Right lobe of liver (tissue), 6 donors: ENCODE data around the gene OSBPL10. TPM values are rescaled to one million over a fixed set of nuclear protein-coding genes. Genes with fewer than 3 reads are reported as not detected.

Source experiments
- ATAC-seq, 4 donors: fragments of 200-7000 bp; cut with Tn5 transposase; one replicate each; pipeline ENCODE4 v1.9.1; 2020; ENCODE audit warnings: mild to moderate bottlenecking in 4 of 4, moderate library complexity in 4 of 4
- DNase-seq, 3 donors: peaks; one replicate each; pipeline ENCODE4 v3.0.0-alpha.2; 2020
- H3K27ac ChIP-seq, 3 donors: fragments of 200-600 bp; one replicate each; pipeline ENCODE4 v1.8.0; 2022
- H3K27me3 ChIP-seq, 2 donors: fragments of 200-600 bp; one replicate each; pipeline ENCODE4 v1.8.0; 2022
- H3K36me3 ChIP-seq, 4 donors: fragments of 200-600 bp; sonication (generic) in 1 of 4; one replicate each; pipeline versions ENCODE4 v1.5.1 to v1.8.0; 2017 to 2022; ENCODE audit warnings: control low read depth in 1 of 4
- H3K4me1 ChIP-seq, 4 donors: fragments of 200-600 bp; sonication (generic) in 1 of 4; one replicate each; pipeline versions ENCODE4 v1.5.1 to v1.8.0; 2017 to 2022; ENCODE audit warnings: control low read depth in 1 of 4
- H3K4me3 ChIP-seq, 3 donors: fragments of 200-600 bp; one replicate each; pipeline ENCODE4 v1.8.0; 2022
- H3K9me3 ChIP-seq, 4 donors: fragments of 200-600 bp; sonication (generic) in 1 of 4; one replicate each; pipeline versions ENCODE4 v1.5.1 to v1.8.0; 2017 to 2022; ENCODE audit warnings: control low read depth in 1 of 4
- POLR2A ChIP-seq: fragments of 450-650 bp; IDR thresholded peaks from one replicate; pipeline ENCODE4 v1.6.1; 2017; ENCODE audit warnings: antibody characterized with exemption, mild to moderate bottlenecking
- WGBS: methylation state at CpG from one replicate; pipeline ENCODE4 v1.1.6; 2018; ENCODE audit warnings: low coverage, low lambda C conversion rate; ENCODE audit not compliant: insufficient coverage; ENCODE audit errors: missing lambda C conversion rate; 5-methylcytosine and 5-hydroxymethylcytosine counted together
- intact Hi-C, 2 donors: fragments of 100-400 bp; cut with DNase I; formaldehyde crosslinking; loops; one replicate each; pipeline versions ENCODE4 v1.11.2 to v1.14.1; 2022
- total RNA-seq, 6 experiments: library from RNA; depleted of rRNA in 2 of 6; stranded (reverse); fragments of >200 nt in 2 of 6; fragmentation: NEBNext Ultra II Directional in 3 of 6; extraction: Animal tissue kit (Norgen Biotek cat#: 25700) in 3 of 6; gene quantifications; one replicate each; pipeline versions ENCODE4 v1.1.0 to v1.2.4, GENCODE V29; 2016 to 2023
- TF ChIP-seq, protein P1 (sequence below), 4 donors: fragments of 200-600 bp in 3 of 4; fragments of 450-650 bp in 1 of 4; IDR thresholded peaks; one replicate each; pipeline versions ENCODE4 v1.5.1 to v1.8.0; 2016 to 2022; ENCODE audit warnings: antibody characterized with exemption in 4 of 4, mild to moderate bottlenecking in 2 of 4
- donor health status: DM: no; HTN: yes; CAD: no.
- donor health status: DM: no; HTN: no; CAD: no.
- donor health status: DM: no; HTN: no; CAD: no.
- donor health status: DM: no; HTN: yes; CAD: no.
- donor health status: DM: no; HTN: yes; CAD: no.

OSBPL10 gene
- total RNA-seq, 6 experiments from 2014 or later, result 2.2 to 13.0 (median 3.7) TPM

GRCh38 chr3:31648286-31648968 is 332.6 kb downstream of the OSBPL10 start:
- 100% methylated on average over 2 of the region's 4 CpGs for WGBS
- DNase-seq (no peak), ATAC-seq (peak in 2 of 4 donors; percentile 18 to 25)
- Histone ChIP-seq H3K27me3 (no peaks in the 10 kb centered on the region), H3K27ac (no peak overlapping the region), H3K4me3 (no peak overlapping the region), H3K4me1 (no peaks in the 10 kb centered on the region), H3K9me3 (peaks cover 0 to 12% (median 0%) of the 10 kb centered on the region in 4 donors), H3K36me3 (no peaks in the 10 kb centered on the region)
- intact Hi-C loops, result no loop called here
- TF ChIP-seq POLR2A, result no peak
- TF ChIP-seq, protein P1, sequence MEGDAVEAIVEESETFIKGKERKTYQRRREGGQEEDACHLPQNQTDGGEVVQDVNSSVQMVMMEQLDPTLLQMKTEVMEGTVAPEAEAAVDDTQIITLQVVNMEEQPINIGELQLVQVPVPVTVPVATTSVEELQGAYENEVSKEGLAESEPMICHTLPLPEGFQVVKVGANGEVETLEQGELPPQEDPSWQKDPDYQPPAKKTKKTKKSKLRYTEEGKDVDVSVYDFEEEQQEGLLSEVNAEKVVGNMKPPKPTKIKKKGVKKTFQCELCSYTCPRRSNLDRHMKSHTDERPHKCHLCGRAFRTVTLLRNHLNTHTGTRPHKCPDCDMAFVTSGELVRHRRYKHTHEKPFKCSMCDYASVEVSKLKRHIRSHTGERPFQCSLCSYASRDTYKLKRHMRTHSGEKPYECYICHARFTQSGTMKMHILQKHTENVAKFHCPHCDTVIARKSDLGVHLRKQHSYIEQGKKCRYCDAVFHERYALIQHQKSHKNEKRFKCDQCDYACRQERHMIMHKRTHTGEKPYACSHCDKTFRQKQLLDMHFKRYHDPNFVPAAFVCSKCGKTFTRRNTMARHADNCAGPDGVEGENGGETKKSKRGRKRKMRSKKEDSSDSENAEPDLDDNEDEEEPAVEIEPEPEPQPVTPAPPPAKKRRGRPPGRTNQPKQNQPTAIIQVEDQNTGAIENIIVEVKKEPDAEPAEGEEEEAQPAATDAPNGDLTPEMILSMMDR (IDR thresholded peaks at IDR 0.05), result no peak

- Histone ChIP-seq H3K9me3 (no peaks in the 10 kb centered on the region), H3K4me1 (no peaks in the 10 kb centered on the region), H3K4me3 (no peak overlapping the region), H3K27me3 (no peaks in the 10 kb centered on the region), H3K36me3 (no peaks in the 10 kb centered on the region), H3K27ac (no peak overlapping the region)
- intact Hi-C loops, result no loop called here
- no peak for ATAC-seq
- DNase-seq, result no peak
- TF ChIP-seq, protein P1 (IDR thresholded peaks at IDR 0.05), result no peak
- WGBS, result 80% methylated on average over 3 of the region's 5 CpGs
Observed at GRCh38 chr3:31645256-31645655, 335.8 kb downstream of the OSBPL10 start.

DNA sequence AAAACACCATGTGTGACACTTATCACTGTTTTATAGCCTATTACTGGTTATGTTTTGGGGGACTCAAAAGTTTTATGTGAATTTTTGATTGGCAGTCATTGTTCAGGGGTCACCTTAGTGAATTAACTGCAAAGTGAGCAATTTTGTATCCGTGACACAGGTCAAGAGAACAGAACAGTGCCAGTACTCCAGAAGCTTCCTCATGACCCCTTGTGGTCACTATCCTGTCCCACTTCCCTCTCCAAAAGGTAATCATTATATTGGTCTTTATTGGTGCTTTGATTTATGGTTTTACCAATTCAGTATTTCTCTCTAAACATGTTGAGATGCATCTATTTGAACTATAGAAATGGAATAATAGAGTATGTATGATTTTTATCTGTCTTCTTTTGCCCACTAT is 341.2 kb downstream of the OSBPL10 start:
- no peaks in the 10 kb centered on the region for H3K36me3 ChIP-seq
- intact Hi-C loops, result no loop called here
- H3K27me3 ChIP-seq, result no peaks in the 10 kb centered on the region
- H3K9me3 ChIP-seq, result no peaks in the 10 kb centered on the region
- H3K27ac ChIP-seq, result no peak overlapping the region
- TF ChIP-seq POLR2A, result no peak
- TF ChIP-seq, protein P1 (IDR thresholded peaks at IDR 0.05), result peak in 1 of 4 donors; percentile 8
- WGBS, result 75% methylated on average over 1 of the region's 1 CpG
- H3K4me3 ChIP-seq, result no peak overlapping the region
- ATAC-seq, result no peak
- H3K4me1 ChIP-seq, result no peaks in the 10 kb centered on the region
- DNase-seq, result no peak

GRCh38 chr3:31636694-31637442 is 344.2 kb downstream of the OSBPL10 start:
- Histone ChIP-seq H3K27me3 (no peaks in the 10 kb centered on the region), H3K36me3 (peaks cover 0 to 8% (median 0%) of the 10 kb centered on the region in 4 donors), H3K27ac (no peak overlapping the region), H3K4me1 (no peaks in the 10 kb centered on the region), H3K4me3 (no peak overlapping the region), H3K9me3 (no peaks in the 10 kb centered on the region)
- no peak for TF ChIP-seq POLR2A
- TF ChIP-seq, protein P1 (IDR thresholded peaks at IDR 0.05), result no peak
- DNase-seq (no peak), ATAC-seq (peak in 1 of 4 donors; percentile 74)
- WGBS, result 38% methylated on average over 2 of the region's 2 CpGs
- intact Hi-C loops, result no loop called here
